GM21526 (cell line): Measurements from ENCODE around the gene DLG5.

Experiments used
- ATAC-seq: cut with Tn5 transposase; IDR thresholded peaks from one replicate; pipeline ENCODE4 v1.9.1; 2021; ENCODE audit warnings: moderate library complexity; ENCODE audit not compliant: unreplicated experiment, low FRiP score

The DLG5 gene

GRCh38 chr10:77946084-77946483 lies 19.5 kb upstream of the DLG5 start:
- ATAC-seq = no peak

DNA sequence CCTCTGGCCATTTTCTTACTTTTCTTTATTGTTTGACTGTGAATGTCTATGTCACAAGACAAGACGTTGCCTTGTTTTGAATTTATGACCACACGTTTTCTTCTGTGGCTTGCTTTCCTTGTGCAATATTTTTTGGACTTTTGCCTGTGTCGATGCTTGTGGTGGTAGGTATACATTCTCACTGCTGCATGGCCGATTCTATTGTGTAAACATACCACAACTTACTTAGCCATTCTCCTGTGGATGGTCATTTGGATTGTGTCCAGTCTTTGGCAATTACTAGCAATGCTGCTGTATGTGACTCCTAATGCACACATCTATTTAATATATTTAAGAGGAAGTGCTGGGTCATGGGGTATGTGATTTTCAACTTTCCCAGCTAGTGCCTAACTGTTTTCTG lies 18.0 kb upstream of the DLG5 start:
- no peak for ATAC-seq

GRCh38 chr10:77943121-77943901 lies 16.8 kb upstream of the DLG5 start:
- no peak for ATAC-seq

DNA sequence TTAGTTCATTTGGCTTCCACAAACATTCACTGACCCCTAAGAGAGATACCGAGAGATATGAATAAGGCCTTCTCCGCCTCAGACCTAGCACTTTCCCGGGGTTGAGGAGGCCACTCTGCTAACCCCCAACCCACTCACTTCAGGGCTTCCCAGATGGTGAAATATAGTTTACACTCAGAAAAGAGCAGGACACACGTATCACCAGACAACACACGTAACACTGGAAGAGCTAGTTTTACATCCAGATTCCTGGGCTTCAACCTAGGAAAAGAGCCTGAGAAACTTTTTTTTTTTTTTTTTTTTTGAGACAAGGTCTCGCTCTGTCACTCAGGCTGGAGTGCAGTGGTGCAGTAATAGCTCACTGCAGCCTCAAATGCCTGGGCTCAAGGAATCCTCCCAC lies 15.2 kb upstream of the DLG5 start:
- ATAC-seq = no peak

DNA sequence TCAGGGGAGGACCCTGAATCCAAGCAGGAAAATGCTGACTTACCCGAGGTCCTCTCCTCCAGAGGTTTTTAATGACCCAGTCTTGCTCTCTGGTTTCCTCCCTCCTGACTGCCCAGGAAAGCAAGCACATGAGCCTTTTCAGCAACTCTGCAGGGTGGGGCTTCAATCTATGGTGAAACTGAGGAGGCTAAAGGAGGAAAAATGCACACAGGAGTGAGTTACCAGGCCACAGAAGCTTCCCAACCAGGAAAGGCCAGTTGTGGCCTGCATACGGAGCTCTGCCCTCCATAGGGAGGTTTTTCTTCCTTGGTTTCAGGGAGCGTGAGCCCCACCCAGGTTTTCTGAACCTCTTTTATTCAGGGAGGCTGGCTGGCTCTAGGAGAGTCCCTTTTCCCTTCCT lies 14.1 kb upstream of the DLG5 start:
- ATAC-seq = no peak

DNA sequence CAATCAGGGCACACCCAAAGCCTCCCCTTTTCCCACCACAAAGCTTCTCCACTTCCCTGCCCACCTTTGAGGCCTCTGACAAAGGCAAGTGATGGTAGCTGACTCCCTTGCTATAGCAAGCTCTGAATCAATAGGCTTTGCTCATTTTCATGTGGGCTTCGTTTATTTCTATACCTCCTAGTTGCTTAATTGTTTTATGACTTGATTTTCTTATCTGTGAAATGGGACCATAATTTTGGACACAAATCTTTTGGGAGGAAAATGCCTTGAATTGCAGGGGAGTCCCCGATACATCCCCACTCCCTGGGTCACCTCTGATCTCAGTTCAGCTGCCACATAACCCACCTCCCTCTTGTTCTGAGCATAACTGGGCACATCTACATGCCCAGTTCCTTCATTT lies 13.7 kb upstream of the DLG5 start:
- no peak for ATAC-seq

GRCh38 chr10:77939561-77940001 lies 13.0 kb upstream of the DLG5 start:
- ATAC-seq = no peak

- no peak for ATAC-seq
These were observed 10.4 kb upstream of the DLG5 start for GRCh38 chr10:77936697-77937567.

- no peak for ATAC-seq
These were observed 5.6 kb upstream of the DLG5 start for GRCh38 chr10:77932016-77932715.

- ATAC-seq = no peak
These were observed 1.1 kb upstream of the DLG5 start for GRCh38 chr10:77927402-77928246.

- peak; percentile 58 for ATAC-seq
These were observed 575 bp downstream of the DLG5 start for GRCh38 chr10:77925795-77926565.

GRCh38 chr10:77925410-77925794 lies 1.2 kb downstream of the DLG5 start:
- ATAC-seq = no peak

DNA sequence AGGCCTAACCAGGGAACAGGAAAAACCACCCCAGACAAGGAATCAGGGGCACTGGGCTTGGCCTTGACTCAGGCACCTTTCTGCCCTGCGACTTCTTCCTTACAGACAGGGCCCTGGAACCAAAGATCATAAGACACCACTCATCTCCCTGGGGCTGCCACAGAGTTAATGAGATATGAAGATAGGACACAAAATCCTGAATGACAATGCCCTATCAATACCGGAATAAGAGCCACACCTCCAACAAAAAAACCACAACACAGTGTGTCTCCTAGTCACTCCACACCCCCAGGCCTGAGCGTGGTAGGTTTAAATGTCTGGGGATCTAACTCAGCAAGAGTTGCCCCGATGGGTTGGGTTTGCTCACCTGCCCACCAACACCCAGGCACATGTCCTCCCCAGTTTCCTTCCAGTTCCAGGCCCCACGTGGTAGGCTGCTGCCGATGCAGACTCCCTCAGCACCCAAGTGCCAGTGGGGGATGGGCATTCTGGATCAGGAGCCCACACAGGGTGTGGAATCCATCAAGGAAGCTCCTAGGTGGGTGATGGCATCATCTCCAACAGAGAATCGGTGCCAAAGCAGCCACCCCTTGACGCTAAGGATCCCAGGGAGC lies 3.9 kb downstream of the DLG5 start:
- ATAC-seq = no peak

DNA sequence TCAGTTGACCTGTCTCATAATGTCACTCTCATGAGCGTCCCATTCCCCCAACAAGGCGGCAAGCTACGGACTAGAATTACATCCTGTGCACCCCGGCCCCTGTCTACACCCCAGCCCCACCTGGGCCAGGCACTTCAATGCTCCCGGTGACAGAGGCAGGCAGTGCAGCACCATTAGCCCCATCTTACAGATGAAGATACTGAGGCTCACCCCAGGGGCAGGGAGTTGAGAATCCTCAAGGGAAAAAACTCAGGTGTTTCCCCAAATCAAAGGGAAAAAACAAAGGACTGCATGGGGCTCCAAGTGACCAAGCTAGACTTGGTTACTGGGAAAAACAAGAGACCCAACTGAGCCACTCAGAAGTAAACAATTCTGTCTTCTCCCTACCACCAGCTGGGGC lies 4.5 kb downstream of the DLG5 start:
- no peak for ATAC-seq

DNA sequence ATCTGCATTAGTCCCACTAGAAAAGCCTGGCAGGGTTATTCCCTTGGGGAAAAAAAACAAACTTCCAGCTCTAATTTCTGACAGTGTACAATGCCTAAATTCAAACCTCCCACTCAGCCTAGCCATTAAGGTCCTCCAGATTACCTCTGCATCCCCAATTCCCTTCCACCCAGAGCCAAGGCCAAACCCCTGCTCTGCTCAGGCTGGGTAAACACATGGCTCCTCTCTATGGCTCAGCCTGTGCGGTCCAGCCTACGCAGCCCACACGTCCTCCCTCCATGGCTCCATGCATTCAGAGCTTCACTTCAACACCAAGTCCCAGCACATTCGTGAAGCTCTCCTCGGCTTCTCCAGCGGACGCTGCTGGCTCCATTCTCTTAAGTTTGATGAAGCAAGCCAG lies 5.2 kb downstream of the DLG5 start:
- no peak for ATAC-seq

DNA sequence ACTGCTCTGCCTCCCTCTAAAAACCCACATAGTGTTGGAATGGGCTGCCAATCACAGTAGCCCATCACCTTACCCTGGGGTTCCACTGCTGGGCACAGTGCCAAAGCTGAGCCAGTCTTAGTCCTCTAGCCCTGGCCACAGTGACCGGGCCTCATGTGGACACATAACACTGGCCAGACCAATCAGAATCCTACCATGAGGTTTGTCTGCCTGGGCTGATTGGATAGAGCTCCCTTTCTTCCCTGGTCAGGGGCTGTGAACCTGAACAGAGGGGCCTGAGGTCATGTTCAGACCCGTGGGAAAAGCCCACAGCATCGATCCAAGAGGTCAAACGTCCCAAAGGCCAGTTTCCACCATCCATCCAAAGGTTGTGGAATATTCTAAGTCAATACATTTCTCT lies 6.1 kb downstream of the DLG5 start:
- no peak for ATAC-seq

- ATAC-seq = no peak
These were observed 6.8 kb downstream of the DLG5 start for GRCh38 chr10:77919713-77920108.

DNA sequence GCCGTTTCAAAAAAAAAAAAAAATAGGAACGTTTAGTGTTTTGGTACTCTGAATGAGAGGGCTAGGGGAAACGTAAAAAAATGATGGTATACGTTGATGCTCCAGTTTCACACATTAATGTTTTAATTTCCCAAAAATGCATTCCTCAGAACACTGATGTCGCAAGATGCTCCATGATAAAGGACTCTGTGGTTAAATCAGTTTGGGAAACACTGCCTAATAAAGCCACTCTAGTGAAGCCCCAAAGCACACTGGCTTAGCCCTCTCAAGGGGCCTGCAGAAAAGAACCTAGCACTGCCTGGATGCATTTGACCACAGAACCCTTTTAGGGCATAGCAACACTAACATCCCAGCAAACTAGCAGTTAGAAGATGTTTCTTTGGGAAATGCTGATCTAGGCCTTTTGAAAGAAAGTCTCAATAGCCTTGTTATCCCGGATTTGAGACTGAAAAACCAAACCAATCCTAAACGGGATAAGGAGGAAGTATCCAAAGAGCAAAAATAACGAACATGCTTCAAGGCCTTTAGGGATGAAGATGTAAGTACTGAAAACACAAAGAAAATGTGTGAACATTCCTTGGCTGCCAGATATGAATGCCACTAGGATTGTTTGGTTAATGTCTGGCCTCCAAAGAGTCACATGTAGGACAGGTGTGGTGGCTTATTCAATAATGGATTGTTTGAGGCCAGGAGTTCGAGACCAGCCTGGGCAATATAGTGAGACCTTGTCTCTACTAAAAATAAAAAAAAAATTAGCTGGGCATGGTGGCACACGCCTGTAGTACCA lies 11.0 kb downstream of the DLG5 start:
- ATAC-seq = no peak
